Activated T-cell treated with anti-CD3 and anti-CD28 coated beads, Interleukin-2, amount 50 U/mL, for 72 hours (primary cell): ENCODE measurements around the gene CTNNA3. TPM values are rescaled to one million over a fixed set of nuclear protein-coding genes. Genes with fewer than 3 reads are reported as not detected.

Source experiments
- ATAC-seq, 2 donors: fragments of 150-1000 bp; cut with Tn5 transposase; replicated peaks in 1 of 2; 2 replicates each; pipeline ENCODE4 v1.10.0; 2021; ENCODE audit warnings: moderate library complexity in 2 of 2, mild to moderate bottlenecking in 1 of 2
- DNase-seq, 2 donors: peaks; one replicate each; pipeline ENCODE4 v3.0.0; 2021 to 2022; ENCODE audit warnings: mixed read lengths in 1 of 2
- H3K27ac Mint-ChIP-seq: one replicate; pipeline ENCODE4 v1.8.0; 2022; ENCODE audit warnings: mild to moderate bottlenecking, moderate library complexity, mixed read lengths
- H3K27me3 Mint-ChIP-seq: one replicate; pipeline ENCODE4 v1.8.0; 2022; ENCODE audit warnings: low read depth, mixed read lengths
- H3K36me3 Mint-ChIP-seq, 2 donors: one replicate each; pipeline ENCODE4 v1.8.0; 2022; ENCODE audit warnings: mixed read lengths in 2 of 2, mild to moderate bottlenecking in 1 of 2; ENCODE audit not compliant: insufficient read depth in 2 of 2
- H3K4me1 Mint-ChIP-seq: one replicate; pipeline ENCODE4 v1.8.0; 2022; ENCODE audit warnings: low read depth, mixed read lengths
- H3K4me3 Mint-ChIP-seq, 2 donors: one replicate each; pipeline ENCODE4 v1.8.0; 2022; ENCODE audit warnings: mild to moderate bottlenecking in 2 of 2, mixed read lengths in 2 of 2, moderate library complexity in 2 of 2
- H3K9me3 Mint-ChIP-seq, 2 donors: one replicate each; pipeline ENCODE4 v1.8.0; 2022; ENCODE audit warnings: mixed read lengths in 2 of 2
- total RNA-seq, 2 donors: library from RNA; stranded (reverse); gene quantifications; one replicate each; pipeline ENCODE4 v1.2.3, GENCODE V29; 2022

CTNNA3 gene
- total RNA-seq, 2 donors from 2014 or later, result 0.25 to 0.74 TPM

DNA sequence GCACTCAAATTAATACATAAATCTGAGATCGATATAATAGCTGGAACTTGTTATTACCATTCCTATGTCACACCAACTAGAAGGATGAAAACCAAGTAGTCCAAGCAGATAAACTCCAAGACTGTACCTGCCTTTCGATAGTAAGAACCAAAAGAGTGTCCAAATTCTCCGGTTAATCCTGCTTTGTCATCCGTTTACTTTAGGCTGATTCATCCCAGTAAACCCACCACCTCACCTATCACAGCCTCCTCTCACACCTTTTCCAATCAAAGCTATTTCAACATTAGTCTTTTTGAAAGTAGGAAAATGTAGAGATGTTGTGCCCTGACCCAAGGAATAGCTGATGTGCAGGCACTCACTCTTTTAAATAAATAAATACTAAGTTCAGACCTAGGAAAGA is 177.2 kb downstream of the CTNNA3 start:
- H3K9me3 Mint-ChIP-seq, result no peaks in the 10 kb centered on the region

DNA sequence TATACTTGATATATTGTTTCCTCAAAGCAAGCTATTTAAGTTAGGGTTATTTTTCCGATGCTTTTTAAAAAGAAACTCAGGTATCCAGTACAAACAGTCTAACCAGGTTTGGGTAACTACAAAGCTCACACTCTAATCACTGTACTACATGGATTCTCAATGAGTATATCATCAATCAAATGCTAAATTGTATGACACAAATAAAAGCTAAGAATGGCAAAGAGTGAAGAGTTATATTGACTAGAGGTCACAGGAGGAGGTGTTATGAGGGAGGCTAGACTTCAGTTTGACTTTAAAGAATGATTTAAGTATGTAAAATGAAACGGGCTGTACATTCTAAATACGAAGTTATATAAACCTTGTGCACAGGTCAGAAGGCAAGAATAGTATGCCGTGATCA is 178.0 kb downstream of the CTNNA3 start:
- DNase-seq (no peak), ATAC-seq (no peak)
- no peak overlapping the region for H3K27ac Mint-ChIP-seq
- H3K27me3 Mint-ChIP-seq, result no peaks in the 10 kb centered on the region
- no peaks in the 10 kb centered on the region for H3K36me3 Mint-ChIP-seq
- no peaks in the 10 kb centered on the region for H3K4me1 Mint-ChIP-seq
- H3K9me3 Mint-ChIP-seq, result no peaks in the 10 kb centered on the region
- H3K4me3 Mint-ChIP-seq, result no peak overlapping the region

More for the DNA sequence above, 177.2 kb downstream of the CTNNA3 start:
- Mint-ChIP-seq H3K4me1 (no peaks in the 10 kb centered on the region), H3K27ac (no peak overlapping the region), H3K27me3 (no peaks in the 10 kb centered on the region), H3K36me3 (no peaks in the 10 kb centered on the region), H3K4me3 (no peak overlapping the region)
- no peak for DNase-seq
- ATAC-seq, result no peak

DNA sequence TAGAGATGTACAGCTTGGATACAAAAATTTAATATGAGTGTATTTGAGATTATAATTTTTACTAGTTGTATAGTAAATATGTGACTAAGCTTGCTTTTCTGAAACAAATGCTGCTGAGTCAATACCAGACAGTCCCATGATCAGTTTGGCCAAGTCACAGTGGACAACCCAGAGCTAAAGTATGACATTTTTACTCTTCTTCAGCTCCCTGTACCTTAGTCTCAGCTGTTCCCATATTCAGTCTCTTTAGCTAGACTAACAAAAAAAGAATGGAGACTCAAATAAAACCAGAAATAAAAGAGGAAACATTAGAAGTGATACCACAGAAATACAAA is 189.3 kb downstream of the CTNNA3 start:
- no peak for DNase-seq
- H3K4me3 Mint-ChIP-seq, result no peak overlapping the region
- no peaks in the 10 kb centered on the region for H3K9me3 Mint-ChIP-seq

DNA sequence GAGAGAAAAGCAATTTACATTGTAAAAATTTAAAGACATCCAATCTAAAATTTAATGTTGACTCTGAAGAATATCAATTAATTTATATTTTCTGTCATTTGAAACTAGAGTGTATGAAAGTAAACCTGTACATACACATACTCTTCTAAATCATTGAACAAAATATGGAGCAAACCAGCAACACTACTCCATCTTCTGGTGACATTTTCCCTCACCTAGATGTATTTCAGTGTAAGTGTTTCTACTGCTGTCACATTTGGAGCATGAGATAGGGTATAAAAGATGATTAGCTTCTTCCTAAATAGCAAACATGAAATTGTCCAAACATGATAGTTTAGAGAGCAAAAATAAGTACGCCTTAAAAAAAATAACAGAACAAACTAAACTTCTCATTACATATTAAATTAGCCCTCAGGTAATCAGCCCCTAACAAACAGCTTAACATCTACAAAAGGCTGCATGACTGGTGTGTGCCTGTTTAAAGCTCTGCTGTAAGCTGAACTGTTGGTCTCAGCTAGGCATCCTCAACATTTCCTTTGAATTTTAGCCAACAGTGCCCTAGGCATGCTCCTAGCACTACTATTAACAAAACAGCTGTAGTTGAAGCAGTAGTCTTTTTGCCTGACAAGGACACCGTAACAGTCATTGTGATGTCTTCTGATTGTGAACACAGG is 189.8 kb downstream of the CTNNA3 start:
- H3K27ac Mint-ChIP-seq, result no peak overlapping the region
- no peaks in the 10 kb centered on the region for H3K27me3 Mint-ChIP-seq
- H3K9me3 Mint-ChIP-seq, result no peaks in the 10 kb centered on the region
- DNase-seq (no peak), ATAC-seq (no peak)
- H3K36me3 Mint-ChIP-seq, result no peaks in the 10 kb centered on the region
- H3K4me3 Mint-ChIP-seq, result no peak overlapping the region
- no peaks in the 10 kb centered on the region for H3K4me1 Mint-ChIP-seq

More for the DNA sequence above, 189.3 kb downstream of the CTNNA3 start:
- Mint-ChIP-seq H3K36me3 (no peaks in the 10 kb centered on the region), H3K27me3 (no peaks in the 10 kb centered on the region), H3K4me1 (no peaks in the 10 kb centered on the region), H3K27ac (no peak overlapping the region)
- ATAC-seq, result no peak

DNA sequence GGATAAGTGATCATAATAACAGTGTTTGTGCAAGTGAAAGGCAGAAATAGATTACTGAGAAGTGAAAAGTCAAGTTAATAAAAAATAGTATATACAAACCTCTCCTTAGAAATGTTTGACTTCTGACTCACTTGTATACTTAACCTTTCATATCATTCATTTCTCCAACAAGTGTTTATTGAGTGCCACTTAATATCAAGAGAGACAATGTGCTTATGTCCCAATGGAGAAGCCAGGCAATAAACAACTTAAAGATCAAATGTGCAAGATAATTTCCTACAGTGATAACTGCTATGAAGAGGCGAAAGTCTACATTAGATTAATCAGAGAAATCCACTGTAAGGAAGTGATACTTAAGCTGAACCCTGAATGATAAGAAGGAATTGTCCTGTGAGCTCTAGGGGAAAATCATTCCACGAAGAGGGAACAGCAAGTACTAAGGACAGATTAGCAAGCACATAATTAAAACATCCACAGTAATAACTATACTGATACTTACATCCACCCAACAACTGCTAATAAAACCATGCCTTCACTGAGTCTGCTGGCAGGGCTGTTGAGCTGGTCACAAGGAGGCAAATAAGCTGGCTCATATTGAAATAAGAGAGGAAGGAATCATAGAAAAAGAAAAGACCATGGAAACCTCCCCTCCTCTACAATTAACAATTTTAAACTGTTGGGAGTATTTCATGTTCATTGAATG is 203.5 kb downstream of the CTNNA3 start:
- H3K4me1 Mint-ChIP-seq, result no peaks in the 10 kb centered on the region
- H3K4me3 Mint-ChIP-seq, result no peak overlapping the region
- no peaks in the 10 kb centered on the region for H3K36me3 Mint-ChIP-seq
- ATAC-seq (no peak), DNase-seq (no peak)
- peaks cover 5% of the 10 kb centered on the region for H3K27me3 Mint-ChIP-seq
- H3K27ac Mint-ChIP-seq, result no peak overlapping the region
- no peaks in the 10 kb centered on the region for H3K9me3 Mint-ChIP-seq

DNA sequence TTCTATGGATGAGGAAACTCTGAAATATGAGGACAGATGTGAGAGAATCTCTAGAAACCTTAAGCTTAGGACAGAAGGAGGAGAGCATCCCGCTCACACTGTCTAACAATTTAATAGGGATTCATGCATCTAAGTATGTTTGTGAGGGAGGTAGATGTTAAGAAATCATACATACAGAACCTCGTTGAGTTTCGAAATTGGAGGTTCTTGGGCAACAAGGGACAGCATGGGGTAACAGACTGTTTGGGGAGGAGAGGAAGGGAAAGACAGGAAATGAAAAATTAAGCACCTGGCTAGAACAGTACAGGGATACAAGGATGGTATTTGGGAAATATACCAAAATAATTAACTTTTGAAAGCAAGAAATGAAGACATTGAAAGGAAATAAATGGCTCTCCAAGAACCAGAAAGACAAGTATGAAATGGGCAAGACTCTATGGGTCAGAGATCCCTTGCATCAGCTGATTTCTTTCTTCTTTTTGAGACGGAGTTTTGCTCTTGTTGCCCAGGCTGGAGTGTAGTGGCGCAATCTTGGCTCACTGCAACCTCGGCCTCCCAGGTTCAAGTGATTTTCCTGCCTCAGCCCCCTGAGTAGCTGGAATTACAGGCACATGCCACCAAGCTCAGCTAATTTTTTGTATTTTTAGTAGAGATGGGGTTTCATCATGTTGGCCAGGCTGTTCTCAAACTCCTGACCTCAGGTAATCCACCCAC is 207.9 kb downstream of the CTNNA3 start:
- ATAC-seq, result no peak
- no peak for DNase-seq
- Mint-ChIP-seq H3K27me3 (peaks cover 9% of the 10 kb centered on the region), H3K27ac (no peak overlapping the region), H3K36me3 (no peaks in the 10 kb centered on the region), H3K4me1 (no peaks in the 10 kb centered on the region), H3K9me3 (no peaks in the 10 kb centered on the region), H3K4me3 (no peak overlapping the region)

DNA sequence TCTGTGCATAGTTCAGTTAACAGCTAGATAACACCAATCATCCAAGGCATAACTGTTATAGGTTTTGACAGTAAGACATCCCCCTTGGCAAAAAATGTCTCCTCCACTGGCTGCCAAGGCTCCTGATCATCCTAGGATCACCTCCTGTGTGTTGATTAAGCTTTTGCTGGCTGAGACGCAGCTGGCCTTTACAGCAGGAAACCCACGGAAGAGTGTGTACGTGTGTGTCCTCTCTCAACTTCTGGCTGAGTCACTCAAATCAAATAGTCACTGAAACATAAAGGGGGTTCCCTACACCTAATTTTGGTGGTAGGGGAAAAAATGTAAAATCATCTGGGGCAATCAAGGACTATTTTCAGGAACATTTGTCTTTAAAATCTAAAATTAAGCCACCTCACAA is 208.8 kb downstream of the CTNNA3 start:
- peaks cover 9% of the 10 kb centered on the region for H3K27me3 Mint-ChIP-seq
- DNase-seq (no peak), ATAC-seq (peak in 1 of 2 donors; percentile 49)
- H3K4me3 Mint-ChIP-seq, result no peak overlapping the region
- H3K27ac Mint-ChIP-seq, result no peak overlapping the region
- H3K9me3 Mint-ChIP-seq, result no peaks in the 10 kb centered on the region
- H3K36me3 Mint-ChIP-seq, result no peaks in the 10 kb centered on the region
- H3K4me1 Mint-ChIP-seq, result no peaks in the 10 kb centered on the region

DNA sequence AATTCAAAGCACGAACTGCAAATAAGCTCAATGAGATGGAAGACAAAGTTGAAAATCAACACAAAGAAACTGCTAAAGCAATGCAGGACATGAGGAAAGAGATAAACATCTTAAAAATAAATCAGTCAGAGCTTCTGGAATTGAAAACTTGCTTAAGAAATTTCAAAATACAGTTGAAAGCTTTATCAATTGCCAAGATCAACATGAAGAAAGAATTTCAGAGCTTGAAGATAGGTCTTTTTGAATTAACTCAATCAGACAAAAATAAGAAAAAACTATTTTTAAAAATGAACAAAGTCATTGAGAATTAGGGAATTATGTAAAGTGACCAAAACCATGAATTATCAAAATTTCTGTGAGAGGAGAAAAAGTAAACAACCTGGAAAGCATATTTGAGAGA is 218.1 kb downstream of the CTNNA3 start:
- ATAC-seq (no peak), DNase-seq (no peak)
- Mint-ChIP-seq H3K27ac (peak overlapping the region; percentile 19), H3K36me3 (peaks cover 2 to 7% of the 10 kb centered on the region in 2 donors), H3K27me3 (no peaks in the 10 kb centered on the region), H3K4me3 (no peak overlapping the region), H3K4me1 (no peaks in the 10 kb centered on the region), H3K9me3 (peaks cover 5 to 10% of the 10 kb centered on the region in 2 donors)

DNA sequence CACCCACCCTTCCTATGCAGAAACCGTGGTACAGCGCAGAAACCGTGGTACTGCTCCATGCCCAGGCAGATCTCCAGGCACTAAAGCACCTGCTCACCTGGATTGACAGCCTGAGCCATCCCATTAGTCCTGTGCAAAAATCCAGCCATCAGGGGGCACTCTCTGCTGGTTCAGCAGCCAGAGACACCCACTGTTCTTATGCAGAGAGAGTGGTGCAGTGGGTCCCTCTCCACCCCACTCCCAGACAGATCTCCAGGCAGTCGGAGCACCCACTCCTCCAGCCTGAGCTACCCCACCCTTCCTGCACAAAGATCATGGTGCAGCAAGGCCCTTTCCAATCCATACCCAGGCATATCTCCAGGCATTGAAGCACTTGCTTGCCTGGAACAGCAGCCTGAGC is 219.8 kb downstream of the CTNNA3 start:
- no peaks in the 10 kb centered on the region for H3K27me3 Mint-ChIP-seq
- no peak for DNase-seq
- H3K9me3 Mint-ChIP-seq, result peaks cover 5 to 10% of the 10 kb centered on the region in 2 donors
- ATAC-seq, result no peak
- no peaks in the 10 kb centered on the region for H3K4me1 Mint-ChIP-seq
- no peak overlapping the region for H3K4me3 Mint-ChIP-seq
- H3K36me3 Mint-ChIP-seq, result peaks cover 2 to 7% of the 10 kb centered on the region in 2 donors
- H3K27ac Mint-ChIP-seq, result no peak overlapping the region

DNA sequence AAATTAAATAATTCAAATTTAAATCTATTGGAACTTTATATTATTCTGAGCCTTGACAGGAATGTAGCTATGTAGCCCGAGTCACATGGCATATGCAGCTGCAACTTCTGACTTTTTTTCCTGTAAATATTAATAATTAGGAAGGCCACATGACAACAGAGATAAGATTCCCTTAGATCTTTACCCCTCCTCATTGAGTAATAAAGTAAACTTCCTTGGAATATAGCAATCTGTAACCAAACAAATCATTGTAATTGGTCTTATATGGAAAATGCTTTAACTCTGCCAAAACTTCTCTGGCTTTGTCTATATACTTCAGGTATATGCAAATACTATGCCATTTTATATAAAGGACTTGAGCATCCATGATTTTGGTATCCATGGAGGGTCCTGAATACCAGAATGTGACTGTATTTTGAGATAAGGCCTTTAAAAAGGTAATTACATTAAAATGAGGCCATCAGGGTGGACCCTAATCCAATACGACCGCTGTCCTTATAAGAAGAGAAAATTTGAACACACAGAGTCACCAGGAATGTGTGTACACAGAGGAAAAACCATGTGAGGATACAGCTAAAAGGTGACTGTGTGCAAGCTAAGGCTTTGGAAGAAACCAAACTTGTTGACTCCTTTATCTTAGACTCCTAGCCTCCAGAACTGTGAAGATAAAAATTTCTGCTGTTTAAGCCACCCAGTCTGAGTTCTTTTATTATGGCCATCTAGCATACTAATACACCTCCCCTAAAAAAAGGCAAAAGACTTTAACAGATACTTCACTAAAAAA is 222.0 kb downstream of the CTNNA3 start:
- Mint-ChIP-seq H3K36me3 (peaks cover 4 to 5% of the 10 kb centered on the region in 2 donors), H3K27me3 (peaks cover 6% of the 10 kb centered on the region), H3K4me1 (no peaks in the 10 kb centered on the region), H3K9me3 (peaks cover 5 to 9% of the 10 kb centered on the region in 2 donors), H3K27ac (no peak overlapping the region), H3K4me3 (no peak overlapping the region)
- ATAC-seq, result no peak
- DNase-seq, result no peak

DNA sequence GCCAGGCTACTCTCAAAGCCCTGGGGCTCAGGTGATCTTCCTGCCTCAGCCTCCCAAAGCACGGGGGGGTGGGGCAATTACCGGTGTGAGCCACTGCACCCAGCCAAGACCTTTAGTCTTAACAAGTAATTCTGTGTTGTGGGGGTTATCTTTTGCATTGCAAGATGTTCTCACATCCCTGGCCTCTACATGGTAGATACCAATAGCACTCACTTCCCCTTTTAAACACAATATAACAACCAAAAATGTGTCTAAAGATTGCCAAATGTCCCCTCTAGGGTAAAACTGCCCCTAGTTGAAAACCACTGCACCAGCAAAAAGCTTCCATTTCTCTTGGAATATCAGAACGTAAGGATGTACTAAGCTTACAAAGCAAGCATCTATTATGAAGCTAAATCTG is 225.0 kb downstream of the CTNNA3 start:
- peaks cover 6% of the 10 kb centered on the region for H3K27me3 Mint-ChIP-seq
- peaks cover 0 to 1% of the 10 kb centered on the region in 2 donors for H3K36me3 Mint-ChIP-seq
- peaks cover 0 to 3% of the 10 kb centered on the region in 2 donors for H3K9me3 Mint-ChIP-seq
- H3K4me3 Mint-ChIP-seq, result no peak overlapping the region
- ATAC-seq, result no peak
- no peak overlapping the region for H3K27ac Mint-ChIP-seq
- H3K4me1 Mint-ChIP-seq, result no peaks in the 10 kb centered on the region
- DNase-seq, result no peak

DNA sequence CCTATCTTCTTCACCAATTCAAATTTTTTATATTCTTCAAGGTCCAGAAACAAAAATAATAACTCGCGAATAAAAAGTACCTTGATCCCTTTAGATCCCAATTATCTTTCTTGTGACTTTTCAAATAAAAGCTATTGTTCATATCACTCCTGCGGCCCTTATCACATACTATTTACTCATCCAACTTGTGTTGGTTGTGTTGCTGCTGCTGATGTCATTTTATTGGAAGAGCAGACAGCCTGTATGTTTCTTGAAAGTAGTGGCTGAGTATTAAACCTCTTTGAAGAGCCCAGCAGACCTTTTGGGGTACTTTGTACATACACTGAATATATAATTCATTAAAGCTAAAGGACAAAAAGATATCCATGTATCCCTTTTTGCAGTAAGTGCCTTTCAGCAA is 231.7 kb downstream of the CTNNA3 start:
- no peak overlapping the region for H3K27ac Mint-ChIP-seq
- H3K4me3 Mint-ChIP-seq, result no peak overlapping the region
- H3K4me1 Mint-ChIP-seq, result no peaks in the 10 kb centered on the region
- no peaks in the 10 kb centered on the region for H3K9me3 Mint-ChIP-seq
- ATAC-seq (no peak), DNase-seq (no peak)
- H3K36me3 Mint-ChIP-seq, result no peaks in the 10 kb centered on the region
- H3K27me3 Mint-ChIP-seq, result no peaks in the 10 kb centered on the region

DNA sequence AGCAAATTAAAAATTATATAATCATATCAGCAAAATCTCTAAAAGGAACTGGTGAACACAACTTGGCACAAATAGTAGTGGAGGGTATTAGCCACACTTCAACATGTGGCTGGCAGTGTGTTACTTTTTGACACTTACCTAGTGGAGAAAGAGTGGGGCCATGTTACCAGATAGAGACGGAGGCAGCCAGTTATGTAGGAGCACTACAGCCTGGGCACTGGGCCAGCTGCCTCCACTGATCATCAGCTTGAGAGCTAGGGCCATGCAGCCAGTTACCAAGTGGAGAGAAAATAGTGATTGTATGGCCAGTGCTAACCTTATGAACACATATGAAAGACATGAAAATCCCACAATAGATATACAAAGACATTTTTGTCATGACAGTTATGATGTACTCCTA is 243.1 kb downstream of the CTNNA3 start:
- Mint-ChIP-seq H3K27me3 (no peaks in the 10 kb centered on the region), H3K9me3 (peaks cover 3 to 5% of the 10 kb centered on the region in 2 donors), H3K4me1 (no peaks in the 10 kb centered on the region), H3K27ac (no peak overlapping the region), H3K4me3 (no peak overlapping the region), H3K36me3 (peaks cover 0 to 2% of the 10 kb centered on the region in 2 donors)
- DNase-seq, result no peak
- no peak for ATAC-seq
